NB4 (cell line): ENCODE data around the gene STXBP3.

ENCODE experiments used
- MAX ChIP-seq: IDR thresholded peaks from 2 replicates; pipeline ENCODE4 v1.6.1; 2011; ENCODE audit warnings: low read depth, low read length
- POLR2A ChIP-seq: IDR thresholded peaks from 2 replicates; pipeline ENCODE4 v1.6.1; 2011; ENCODE audit warnings: mild to moderate bottlenecking; ENCODE audit not compliant: insufficient read length; ENCODE audit errors: extremely low read depth
- TF ChIP-seq, protein P1 (sequence below): IDR thresholded peaks from one replicate; pipeline ENCODE4 v1.5.1; 2012; ENCODE audit warnings: low read depth, low read length

- TF ChIP-seq, protein P1, sequence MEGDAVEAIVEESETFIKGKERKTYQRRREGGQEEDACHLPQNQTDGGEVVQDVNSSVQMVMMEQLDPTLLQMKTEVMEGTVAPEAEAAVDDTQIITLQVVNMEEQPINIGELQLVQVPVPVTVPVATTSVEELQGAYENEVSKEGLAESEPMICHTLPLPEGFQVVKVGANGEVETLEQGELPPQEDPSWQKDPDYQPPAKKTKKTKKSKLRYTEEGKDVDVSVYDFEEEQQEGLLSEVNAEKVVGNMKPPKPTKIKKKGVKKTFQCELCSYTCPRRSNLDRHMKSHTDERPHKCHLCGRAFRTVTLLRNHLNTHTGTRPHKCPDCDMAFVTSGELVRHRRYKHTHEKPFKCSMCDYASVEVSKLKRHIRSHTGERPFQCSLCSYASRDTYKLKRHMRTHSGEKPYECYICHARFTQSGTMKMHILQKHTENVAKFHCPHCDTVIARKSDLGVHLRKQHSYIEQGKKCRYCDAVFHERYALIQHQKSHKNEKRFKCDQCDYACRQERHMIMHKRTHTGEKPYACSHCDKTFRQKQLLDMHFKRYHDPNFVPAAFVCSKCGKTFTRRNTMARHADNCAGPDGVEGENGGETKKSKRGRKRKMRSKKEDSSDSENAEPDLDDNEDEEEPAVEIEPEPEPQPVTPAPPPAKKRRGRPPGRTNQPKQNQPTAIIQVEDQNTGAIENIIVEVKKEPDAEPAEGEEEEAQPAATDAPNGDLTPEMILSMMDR, result no peak
- TF ChIP-seq MAX, result no peak
- no peak for TF ChIP-seq POLR2A
Measured at GRCh38 chr1:108749081-108749480, 2.6 kb downstream of the STXBP3 start.
